ENCODE measurements around the gene RUNX2. TPM values are rescaled to one million over a fixed set of nuclear protein-coding genes. Genes with fewer than 3 reads are reported as not detected.

Gene RUNX2
- total and polyA plus RNA-seq, 4 donors, result 1.8 to 6.7 (median 3.2) TPM

DNA sequence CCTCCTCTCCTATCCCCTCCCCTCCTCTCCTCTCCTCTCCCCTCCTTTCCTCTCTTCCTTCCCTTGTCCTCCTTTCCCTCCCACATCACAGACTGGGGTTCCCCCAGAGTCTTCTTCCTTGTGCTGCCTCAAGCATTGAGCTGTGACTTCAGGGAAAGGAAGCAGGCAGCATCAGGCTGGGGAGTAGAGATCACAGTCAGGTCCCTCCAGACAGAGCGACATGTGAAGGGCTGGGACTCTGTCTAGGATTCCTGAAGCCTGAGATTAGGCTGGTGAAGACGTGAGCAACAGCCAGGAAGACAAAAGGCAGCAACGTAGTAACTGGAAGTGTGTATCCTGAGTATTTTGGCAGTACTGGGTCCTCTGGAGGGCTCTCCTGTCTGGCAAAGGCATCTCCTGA lies 315.0 kb downstream of the RUNX2 start:
- no peak overlapping the region for H3K27ac ChIP-seq (ENCODE audit: low read depth in 1 of 2, low read length in 1 of 2)
- TF ChIP-seq, protein P1, sequence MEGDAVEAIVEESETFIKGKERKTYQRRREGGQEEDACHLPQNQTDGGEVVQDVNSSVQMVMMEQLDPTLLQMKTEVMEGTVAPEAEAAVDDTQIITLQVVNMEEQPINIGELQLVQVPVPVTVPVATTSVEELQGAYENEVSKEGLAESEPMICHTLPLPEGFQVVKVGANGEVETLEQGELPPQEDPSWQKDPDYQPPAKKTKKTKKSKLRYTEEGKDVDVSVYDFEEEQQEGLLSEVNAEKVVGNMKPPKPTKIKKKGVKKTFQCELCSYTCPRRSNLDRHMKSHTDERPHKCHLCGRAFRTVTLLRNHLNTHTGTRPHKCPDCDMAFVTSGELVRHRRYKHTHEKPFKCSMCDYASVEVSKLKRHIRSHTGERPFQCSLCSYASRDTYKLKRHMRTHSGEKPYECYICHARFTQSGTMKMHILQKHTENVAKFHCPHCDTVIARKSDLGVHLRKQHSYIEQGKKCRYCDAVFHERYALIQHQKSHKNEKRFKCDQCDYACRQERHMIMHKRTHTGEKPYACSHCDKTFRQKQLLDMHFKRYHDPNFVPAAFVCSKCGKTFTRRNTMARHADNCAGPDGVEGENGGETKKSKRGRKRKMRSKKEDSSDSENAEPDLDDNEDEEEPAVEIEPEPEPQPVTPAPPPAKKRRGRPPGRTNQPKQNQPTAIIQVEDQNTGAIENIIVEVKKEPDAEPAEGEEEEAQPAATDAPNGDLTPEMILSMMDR (IDR thresholded peaks at IDR 0.05; ENCODE audit: control extremely low read depth, extremely low read depth), result no peak
- no peak for ATAC-seq (ENCODE audit: insufficient read depth, low FRiP score)
- H3K9ac ChIP-seq (ENCODE audit: insufficient read depth in 1 of 2, low read length in 2 of 2), result no peak overlapping the region
- WGBS, 2 donors, result 61 to 74% methylated on average over 3 of the region's 3 CpGs
- no peak for DNase-seq
- H3K36me3 ChIP-seq (ENCODE audit: control insufficient read depth in 4 of 4, insufficient read depth in 4 of 4, low read length in 4 of 4), result no peaks in the 10 kb centered on the region
- peaks cover 0 to 14% (median 0%) of the 10 kb centered on the region in 5 donors for H3K4me1 ChIP-seq (ENCODE audit: control insufficient read depth in 5 of 5, insufficient read depth in 5 of 5, low read length in 5 of 5)
- peaks cover 0 to 7% (median 2%) of the 10 kb centered on the region in 3 donors for H3K27me3 ChIP-seq (ENCODE audit: control insufficient read depth in 3 of 3, insufficient read depth in 3 of 3, low read length in 2 of 3)
- H3K4me3 ChIP-seq, result no peak overlapping the region
- H3K9me3 ChIP-seq (ENCODE audit: control insufficient read depth in 4 of 4, insufficient read depth in 3 of 4, low read length in 3 of 4), result peaks cover 0 to 2% (median 0%) of the 10 kb centered on the region in 4 donors

DNA sequence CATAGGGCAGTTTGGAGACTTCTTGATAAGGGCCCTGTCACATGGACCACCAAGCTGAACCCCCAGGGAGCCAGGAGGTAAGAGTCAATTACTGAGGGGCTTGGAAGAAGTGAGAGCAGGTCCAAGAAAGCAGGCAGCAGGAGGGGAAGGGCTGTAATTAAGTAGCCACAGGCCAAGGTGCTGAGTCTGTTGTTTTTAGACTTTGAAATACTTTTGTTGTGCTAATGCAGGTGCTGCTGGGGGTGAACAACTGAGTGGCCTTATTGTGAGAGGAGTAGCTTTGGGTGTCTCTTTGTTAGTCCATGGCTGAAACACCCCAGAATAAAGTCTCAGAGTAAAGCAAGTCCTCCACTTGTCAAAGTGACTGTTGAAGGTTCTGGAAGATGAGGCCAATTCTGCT lies 316.6 kb downstream of the RUNX2 start:
- ATAC-seq (ENCODE audit: insufficient read depth, low FRiP score) (no peak), DNase-seq (no peak)
- Histone ChIP-seq H3K36me3 (ENCODE audit: control insufficient read depth in 4 of 4, insufficient read depth in 4 of 4, low read length in 4 of 4) (no peaks in the 10 kb centered on the region), H3K9me3 (ENCODE audit: control insufficient read depth in 4 of 4, insufficient read depth in 3 of 4, low read length in 3 of 4) (peaks cover 0 to 2% (median 0%) of the 10 kb centered on the region in 4 donors), H3K4me1 (ENCODE audit: control insufficient read depth in 5 of 5, insufficient read depth in 5 of 5, low read length in 5 of 5) (peaks cover 0 to 14% (median 1%) of the 10 kb centered on the region in 5 donors), H3K4me3 (no peak overlapping the region), H3K27ac (ENCODE audit: low read depth in 1 of 2, low read length in 1 of 2) (no peak overlapping the region), H3K27me3 (ENCODE audit: control insufficient read depth in 3 of 3, insufficient read depth in 3 of 3, low read length in 2 of 3) (peaks cover 0 to 7% (median 2%) of the 10 kb centered on the region in 3 donors), H3K9ac (ENCODE audit: insufficient read depth in 1 of 2, low read length in 2 of 2) (no peak overlapping the region)
- TF ChIP-seq, protein P1 (IDR thresholded peaks at IDR 0.05; ENCODE audit: control extremely low read depth, extremely low read depth), result no peak

DNA sequence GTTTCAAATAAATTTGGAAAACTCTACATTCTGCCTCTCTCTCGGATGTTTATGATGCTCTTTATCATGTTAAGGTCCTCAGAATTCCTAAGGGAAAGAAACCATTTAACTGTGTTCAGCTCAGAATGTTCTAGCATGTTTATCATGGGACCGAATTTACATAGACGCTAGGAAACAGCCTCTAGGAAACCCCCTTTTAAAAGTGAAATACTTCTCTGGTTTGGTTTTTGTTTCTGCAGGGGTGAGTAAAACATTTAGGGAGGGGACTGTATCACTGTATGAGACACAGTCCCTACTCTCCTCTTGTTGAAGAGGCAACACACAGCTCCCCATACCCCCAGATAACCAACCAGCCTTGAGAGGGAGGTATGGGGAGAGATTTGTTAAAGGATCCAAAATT lies 317.2 kb downstream of the RUNX2 start:
- TF ChIP-seq, protein P1 (IDR thresholded peaks at IDR 0.05; ENCODE audit: control extremely low read depth, extremely low read depth), result no peak
- no peak for DNase-seq
- ATAC-seq (ENCODE audit: insufficient read depth, low FRiP score), result no peak
- no peak overlapping the region for H3K9ac ChIP-seq (ENCODE audit: insufficient read depth in 1 of 2, low read length in 2 of 2)
- H3K4me1 ChIP-seq (ENCODE audit: control insufficient read depth in 5 of 5, insufficient read depth in 5 of 5, low read length in 5 of 5), result peaks cover 0 to 11% (median 1%) of the 10 kb centered on the region in 5 donors
- H3K27me3 ChIP-seq (ENCODE audit: control insufficient read depth in 3 of 3, insufficient read depth in 3 of 3, low read length in 2 of 3), result peaks cover 0 to 7% (median 2%) of the 10 kb centered on the region in 3 donors
- no peaks in the 10 kb centered on the region for H3K36me3 ChIP-seq (ENCODE audit: control insufficient read depth in 4 of 4, insufficient read depth in 4 of 4, low read length in 4 of 4)
- 87 to 97% methylated on average over 3 of the region's 3 CpGs for WGBS, 2 donors
- no peaks in the 10 kb centered on the region for H3K9me3 ChIP-seq (ENCODE audit: control insufficient read depth in 4 of 4, insufficient read depth in 3 of 4, low read length in 3 of 4)
- no peak overlapping the region for H3K27ac ChIP-seq (ENCODE audit: low read depth in 1 of 2, low read length in 1 of 2)
- no peak overlapping the region for H3K4me3 ChIP-seq

Data from lung (tissue), 12 donors.